A673 (cell line): ENCODE data around the gene WHRN.

Experiments used
- CTCF ChIP-seq: fragments of 300-800, 200-600 bp; sonication (generic); conservative IDR thresholded peaks from 2 replicates; pipeline ENCODE4 v1.5.1; 2017; ENCODE audit warnings: low read depth, mild to moderate bottlenecking, antibody characterized with exemption, low read length, moderate library complexity, mixed read lengths
- EZH2 ChIP-seq: fragments of 200-600 bp; sonication (generic); IDR thresholded peaks from 2 replicates; pipeline ENCODE4 v1.6.1; 2017; ENCODE audit warnings: borderline replicate concordance, low read depth, mild to moderate bottlenecking, mixed read lengths, antibody characterized with exemption, low read length; ENCODE audit not compliant: poor library complexity, severe bottlenecking

GRCh38 chr9:114515528-114515927 lies 10.3 kb upstream of the WHRN start:
- TF ChIP-seq CTCF: no peak
- no peak for TF ChIP-seq EZH2
